Stimulated activated CD4-positive, alpha-beta T cell treated with anti-CD3 and anti-CD28 coated beads, Interleukin-12 subunit alpha, Interleukin-12 subunit beta, amount 100 ng/mL, for 4 hours (primary cell): ENCODE data around the gene MYO1E.
A peak's percentile ranks its signal among the peaks of the same experiment; 100 is the strongest.
"Not testable (repeated sequence)": the region's sequence is repeated elsewhere in the genome, so short reads cannot be mapped to it uniquely, and the experiment has no call there.

Source experiments
- DNase-seq: peaks from one replicate; pipeline ENCODE4 v3.0.0-alpha.2; 2020

The MYO1E gene

DNA sequence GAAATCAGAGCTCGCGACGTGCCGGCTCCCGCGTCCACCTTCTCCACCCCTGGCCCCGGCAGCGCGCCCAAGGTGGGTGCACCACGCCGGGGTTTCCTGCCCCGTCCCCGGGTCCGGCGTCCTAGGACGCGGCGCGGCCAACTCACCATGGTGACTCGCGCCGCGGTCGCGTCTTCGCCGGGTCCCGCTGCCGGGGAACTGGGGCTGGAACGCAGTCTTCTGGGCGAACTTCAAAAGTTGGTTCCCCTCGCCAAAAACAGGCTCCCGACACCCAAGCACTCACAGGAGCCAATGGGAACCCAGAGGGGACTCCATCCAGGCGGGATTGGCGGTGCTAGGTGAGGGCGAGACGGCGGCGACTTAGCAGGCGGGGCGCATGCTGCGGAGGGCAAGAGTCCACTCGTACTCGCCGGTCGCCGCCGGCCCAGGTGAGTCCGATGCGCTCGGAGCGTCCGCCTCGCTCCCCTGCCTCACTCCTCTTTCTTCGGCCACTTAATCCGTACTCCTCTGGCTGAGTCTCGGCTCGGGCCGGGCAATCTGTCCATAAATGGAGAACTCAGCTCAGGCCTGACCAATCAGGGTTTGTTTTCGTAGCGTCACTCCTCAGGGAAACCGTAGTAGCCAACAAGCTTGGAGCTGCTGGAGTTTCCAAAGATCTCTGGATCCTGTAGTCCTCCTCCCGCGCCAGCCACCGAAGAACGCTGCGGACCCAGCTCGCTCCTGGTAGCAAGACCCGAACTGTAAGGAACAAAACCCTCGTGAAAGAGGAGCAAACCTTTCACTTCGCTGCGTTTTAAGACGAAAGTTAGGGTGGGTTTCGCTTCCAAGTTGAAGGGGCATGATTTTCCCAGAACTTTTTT, at the start of gene MYO1E:
TSS of gene MYO1E (minus strand) at position 520 of the 860 bp plus-strand sequence. CDS start at position 149, 371 bp downstream.
- DNase-seq: peak; percentile 8

DNA sequence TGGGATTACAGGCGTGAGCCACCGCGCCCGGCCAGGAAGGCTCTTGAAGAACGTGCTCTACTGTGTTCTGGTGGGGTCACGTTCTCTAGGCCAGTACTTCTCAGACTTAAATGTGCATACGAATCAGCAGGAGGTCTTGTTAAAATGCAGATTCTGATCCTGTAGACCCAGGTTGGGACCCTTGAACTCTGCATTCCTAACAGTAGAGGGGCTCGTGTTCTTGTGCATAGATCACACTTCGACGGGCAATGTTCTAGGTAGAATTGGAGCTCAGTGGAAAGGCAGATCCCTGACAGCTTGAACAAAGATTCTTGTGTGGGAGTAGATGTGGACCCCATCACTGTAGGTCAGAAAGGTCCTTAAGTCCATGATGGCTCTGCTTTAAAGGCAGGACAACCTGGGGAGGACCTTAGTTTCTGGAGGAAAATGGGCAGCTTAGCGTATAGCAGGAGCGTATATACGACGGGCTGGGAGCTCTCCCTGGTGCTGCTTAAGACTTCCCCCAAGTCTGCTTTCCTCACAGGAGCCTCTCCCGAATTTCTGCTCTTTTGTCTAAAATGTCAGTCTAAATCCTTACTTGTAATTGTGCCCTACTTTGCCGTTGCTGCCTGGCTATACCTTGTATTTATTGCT, 48.4 kb upstream of the MYO1E start:
- DNase-seq: no peak

DNA sequence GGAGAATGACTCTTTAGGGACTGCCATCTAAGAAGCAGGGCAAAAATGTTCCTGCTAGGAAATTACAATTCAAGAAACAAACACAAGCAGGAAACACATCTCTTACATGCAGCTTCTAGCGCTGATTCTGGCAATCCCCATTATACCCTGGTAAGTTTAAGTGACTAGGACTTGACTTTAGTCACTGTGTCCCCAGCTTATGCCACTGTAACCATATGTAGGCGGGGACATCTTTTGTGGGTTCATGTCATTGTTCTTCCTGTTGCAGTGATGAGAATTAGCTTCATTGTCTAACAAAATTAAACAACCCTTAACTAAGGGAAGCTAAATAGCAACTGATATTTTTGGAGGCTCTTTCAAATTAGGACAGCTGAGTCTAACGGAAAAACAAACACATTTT, 47.4 kb upstream of the MYO1E start:
- no peak for DNase-seq

DNA sequence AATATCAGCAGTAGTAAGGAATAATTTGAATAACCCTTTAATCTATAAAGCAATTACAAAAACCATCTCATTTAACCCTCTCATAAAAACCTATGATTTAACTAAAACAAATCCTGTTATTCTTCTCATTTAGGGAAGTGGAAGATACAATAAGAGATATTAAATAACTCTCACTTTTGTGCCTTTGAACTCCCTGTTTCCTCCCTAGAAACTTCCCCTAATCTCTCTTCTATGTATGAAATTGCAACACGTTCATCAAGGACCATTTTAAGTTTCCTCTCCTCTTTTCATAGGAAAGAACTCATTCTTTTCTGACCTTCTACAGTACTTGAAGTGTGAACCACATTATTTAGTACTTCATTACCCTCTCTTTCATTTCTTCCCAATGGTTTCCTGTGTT, 46.5 kb upstream of the MYO1E start:
- DNase-seq: no peak

DNA sequence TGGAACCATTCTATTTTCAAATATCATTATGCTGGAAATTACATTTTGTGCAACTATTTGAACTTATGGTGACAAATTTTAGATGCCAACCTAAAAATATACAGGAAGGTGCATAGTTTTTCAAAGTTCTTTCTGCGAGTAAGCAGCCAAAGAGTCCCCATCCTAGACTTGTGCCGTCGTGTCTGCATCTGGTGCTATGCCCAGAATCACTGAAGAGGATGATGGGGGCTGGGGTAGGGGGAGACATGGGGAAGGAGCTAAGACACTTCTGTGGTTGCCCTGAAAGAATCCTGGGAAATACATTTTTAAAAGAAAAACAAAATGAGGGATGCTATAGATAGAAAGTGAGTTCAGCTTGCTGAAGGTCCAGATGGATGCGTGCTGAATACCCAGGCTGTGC, 44.1 kb upstream of the MYO1E start:
- no peak for DNase-seq

DNA sequence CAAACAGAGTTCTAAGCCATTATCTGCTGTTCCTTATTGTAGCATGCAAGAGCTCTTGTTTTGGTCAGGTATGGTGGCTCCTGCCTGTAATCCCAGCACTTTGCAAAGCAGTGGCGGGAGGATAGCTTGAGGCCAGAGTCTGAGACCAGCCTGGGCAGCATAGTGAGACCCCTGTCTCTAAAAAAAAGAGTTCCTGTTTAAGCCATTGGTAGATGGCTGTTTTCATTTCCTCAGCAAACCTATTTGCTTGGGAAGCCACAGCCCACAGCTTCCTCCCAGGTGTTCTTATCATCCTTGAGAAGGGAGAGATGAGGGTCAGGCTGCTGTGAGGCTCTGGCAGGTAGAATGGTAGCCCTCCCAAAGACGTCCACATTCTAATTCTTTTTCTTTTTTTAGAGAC, 40.9 kb upstream of the MYO1E start:
- no peak for DNase-seq

DNA sequence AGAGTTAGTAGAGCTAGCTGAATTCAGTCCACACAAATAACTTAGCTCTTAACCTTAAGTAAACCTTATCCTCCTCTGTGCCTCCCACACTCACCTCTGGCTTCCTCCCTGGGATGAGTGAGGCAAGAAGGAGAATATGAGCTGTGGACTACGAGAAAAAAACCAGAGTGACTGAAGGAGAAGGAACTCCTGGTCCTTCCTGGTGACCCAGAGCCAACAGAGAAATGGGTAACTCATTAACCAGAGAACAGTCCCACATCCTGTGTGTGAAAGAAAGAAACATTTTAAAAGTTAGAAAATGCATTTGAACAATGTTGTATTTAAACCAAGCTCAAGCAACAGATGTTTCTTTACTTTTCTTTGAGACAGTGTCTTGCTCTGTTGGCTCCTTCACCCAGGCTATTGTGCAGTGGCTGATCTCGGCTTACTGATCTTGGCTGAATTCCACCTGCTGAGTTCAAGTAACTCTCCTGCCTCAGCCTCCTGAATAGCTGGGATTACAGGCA, 37.8 kb upstream of the MYO1E start:
- DNase-seq: no peak

DNA sequence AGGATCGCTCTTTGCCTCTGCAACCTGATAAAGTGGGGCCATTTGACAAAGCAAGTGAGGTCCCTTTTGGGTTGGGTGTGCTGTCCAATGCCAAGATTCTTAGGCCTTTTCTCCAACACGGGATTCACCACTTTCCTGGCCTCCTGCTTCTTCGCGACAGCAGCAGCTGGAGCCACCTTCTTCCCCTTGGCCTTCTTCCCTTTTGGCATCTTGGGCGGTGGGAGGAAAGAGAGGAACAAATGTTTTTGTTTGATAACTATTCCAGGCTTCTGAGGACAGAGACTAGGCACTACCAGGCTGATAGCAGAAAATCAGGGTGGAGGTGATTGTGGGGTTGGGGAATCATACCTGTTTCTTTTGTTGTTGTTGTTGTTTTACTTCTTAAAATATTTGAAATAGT, 35.3 kb upstream of the MYO1E start:
- DNase-seq: no peak

- no peak for DNase-seq
These were observed 33.8 kb upstream of the MYO1E start for GRCh38 chr15:59406446-59406845.

GRCh38 chr15:59405079-59405478, 32.4 kb upstream of the MYO1E start:
- no peak for DNase-seq

GRCh38 chr15:59401824-59402569, 29.3 kb upstream of the MYO1E start:
- DNase-seq: no peak

- DNase-seq: not testable (repeated sequence)
These were observed 28.6 kb upstream of the MYO1E start for GRCh38 chr15:59401051-59401823.

DNA sequence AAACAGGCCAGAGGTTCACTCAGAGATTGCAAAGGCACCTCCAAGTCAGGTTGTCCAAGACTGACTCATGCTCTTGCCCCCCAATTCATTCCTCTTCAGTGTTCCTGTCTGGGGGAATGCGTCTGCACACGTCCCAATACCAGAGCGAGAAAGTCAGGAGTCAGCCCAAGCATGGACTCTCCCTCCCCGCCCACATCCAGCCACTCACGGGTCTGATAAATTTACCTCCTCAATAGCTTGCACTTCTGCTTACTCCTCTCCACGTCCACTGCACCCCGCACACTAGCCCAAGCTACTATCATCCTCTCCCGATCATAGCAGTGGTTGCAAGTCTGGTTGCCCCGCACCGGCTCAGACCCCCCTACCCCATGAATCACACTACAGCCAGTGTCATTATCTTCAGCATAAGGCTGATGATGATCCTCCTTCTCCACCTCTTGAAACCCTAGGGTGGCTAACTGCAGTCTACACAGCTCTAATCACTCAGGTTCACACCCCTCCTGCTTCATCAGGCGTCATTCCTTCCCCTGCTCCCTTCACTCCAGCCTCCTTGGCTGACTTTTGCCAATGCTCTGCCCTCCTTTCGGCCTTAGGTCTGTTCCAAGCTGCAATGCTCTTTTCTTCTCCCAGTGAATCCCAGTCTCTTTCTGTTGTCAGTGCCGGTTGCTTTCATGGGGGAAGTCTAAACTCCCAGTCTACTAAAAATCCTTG, 27.6 kb upstream of the MYO1E start:
- DNase-seq: no peak

DNA sequence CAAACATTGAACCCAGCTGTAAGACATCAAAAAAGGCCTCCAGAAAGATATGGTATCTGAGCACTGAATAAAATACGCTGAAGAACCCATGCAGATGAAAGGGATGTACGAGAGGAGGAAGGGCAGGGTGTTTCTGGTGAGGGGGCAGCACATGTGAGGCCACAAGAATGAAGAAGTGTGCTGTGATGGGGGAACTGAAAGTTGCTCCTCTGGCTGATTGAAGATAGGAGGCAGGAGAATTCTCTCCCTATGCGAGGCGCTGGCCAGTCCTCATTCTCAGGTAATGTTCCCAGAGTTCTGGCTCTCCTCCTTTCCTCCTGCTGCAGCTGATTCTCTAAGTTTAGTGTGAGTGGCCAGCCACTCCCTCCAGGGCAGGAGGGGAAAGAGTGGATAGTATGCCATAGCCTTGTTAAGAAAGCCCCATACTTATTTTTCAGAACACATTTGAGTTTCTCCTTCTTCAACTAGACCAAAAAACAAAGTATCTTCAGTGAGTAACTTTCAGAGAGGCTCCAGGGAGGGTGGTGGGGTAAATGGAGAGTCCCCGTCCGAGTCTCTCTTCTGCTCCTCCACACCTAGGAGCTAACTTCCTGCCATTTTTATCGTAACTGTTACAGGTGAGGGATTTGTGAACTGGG, 26.9 kb upstream of the MYO1E start:
- DNase-seq: no peak

DNA sequence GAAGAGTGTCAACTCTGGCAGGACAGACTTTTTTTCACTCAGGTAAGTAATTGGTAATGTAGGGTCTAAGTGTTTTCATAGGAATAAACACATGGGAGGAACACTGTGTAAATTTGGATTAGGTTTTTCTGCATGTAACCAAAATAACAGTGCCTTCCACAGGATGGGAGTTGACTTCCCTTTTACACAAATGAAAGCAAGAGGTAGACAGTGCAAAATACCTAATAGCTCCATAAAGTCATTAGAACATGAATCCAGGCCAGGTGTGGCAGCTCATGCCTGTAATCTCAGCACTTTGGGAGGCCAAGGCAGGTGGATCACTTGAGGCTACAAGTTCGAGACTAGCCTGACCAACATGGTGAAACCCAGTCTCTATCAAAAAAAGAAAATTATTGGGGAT, 25.5 kb upstream of the MYO1E start:
- no peak for DNase-seq

DNA sequence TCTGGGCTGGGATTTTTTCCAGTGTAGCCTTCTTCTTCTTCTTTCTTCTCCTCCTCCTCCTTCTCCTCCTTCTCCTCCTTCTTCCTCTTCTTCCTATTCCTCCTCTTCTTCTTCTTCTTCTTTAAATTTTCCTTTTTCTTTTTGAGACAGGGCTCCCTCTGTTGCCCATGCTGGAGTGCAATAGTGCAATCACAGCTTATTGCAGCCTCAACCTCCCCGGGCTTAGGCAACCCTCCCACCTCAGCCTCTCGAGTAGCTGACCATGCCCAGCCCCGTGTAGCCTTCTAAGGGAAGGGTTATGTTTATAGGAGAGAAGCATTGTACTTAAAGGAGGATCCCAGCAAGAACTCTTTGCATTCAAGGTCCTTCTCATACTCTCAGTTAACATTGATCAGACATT, 24.0 kb upstream of the MYO1E start:
- no peak for DNase-seq

DNA sequence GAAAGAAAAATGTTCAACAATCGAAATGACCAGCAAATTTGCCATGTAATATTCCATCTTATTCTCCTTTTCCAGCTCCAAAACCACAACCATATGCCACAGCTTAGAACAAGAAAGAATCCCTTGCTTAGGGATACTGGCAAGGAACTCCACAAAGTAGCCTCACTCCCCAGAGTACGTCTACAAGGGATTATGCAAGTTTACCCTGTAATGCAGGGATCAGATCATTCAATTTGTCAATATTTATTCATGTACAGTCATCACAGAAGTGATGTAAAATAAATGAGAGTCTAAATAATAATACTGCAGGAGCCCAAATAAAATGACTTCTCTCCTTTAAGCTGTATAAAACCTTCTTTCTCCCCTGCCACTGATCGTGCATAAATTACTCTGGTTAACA, 23.5 kb upstream of the MYO1E start:
- DNase-seq: no peak

DNA sequence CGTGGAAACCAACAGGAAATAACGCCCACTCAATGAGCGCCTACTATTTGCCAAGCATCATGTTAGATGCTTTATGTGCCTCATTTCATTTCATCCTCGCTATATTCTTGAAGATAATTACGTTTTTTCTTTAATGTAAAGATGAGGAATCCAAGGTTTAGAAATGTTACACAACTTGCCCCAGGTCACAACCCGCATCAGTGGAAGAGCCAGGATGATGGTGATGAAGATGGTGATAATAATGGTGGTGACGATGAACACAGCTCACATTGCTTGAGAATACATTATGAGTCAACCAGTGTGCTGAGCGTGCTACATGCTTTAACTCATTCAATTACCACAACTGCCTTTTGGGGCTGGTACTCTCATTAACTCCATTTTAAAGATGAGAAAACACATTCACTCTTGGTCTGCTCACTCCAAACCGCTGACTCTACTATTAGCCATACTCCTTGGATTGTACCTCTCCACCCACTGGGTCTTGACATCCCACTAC, 21.5 kb upstream of the MYO1E start:
- DNase-seq: no peak

- no peak for DNase-seq
These were observed 19.6 kb upstream of the MYO1E start for GRCh38 chr15:59392299-59392698.

DNA sequence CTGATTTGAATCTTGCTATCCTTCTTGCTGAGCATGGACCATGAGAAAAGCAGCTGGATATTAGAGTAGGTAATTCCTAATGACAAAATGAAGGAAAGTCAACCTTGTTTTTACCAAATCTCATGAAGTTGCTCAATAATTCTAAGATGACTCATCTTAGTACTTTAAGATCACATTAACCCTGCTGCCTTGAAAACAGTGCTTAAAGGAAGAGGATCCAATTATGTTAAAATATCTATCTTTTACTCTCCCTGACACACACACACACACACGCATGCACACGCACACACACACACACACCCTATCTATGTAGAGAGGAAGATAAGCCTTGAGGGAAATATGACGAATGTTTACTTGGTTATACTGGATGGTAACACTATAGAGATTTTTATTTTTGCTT, 16.0 kb upstream of the MYO1E start:
- no peak for DNase-seq

DNA sequence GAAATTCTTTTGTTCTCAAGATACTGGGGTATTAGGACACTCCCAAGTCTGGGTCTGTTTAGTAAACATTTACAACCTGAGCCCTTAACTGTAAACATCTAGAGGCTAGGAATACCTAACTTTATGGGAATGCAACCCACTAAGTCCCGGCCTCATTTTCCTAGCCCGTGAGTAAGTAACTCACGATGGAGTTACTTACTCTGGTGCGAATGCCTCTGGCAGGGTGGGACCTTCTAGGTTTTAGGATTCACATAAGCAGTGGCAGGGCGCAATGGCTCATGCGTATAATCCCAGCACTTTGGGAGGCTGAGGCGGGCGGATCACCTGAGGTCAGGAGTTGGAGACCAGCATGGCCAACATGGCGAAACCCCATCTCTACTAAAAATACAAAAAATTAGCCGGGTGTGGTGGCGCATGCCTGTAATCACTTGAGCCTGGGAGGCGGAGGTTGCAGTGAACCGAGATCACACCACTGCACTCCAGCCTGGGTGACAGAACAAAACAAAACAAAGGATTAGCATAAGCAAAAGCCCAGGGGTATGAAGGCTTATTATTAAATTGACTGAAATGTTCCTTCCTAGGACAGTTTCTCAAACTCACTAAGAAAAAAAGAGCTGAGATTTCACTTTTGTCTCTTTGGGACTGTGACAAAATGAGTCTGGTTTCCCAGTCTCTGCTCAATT, 14.7 kb upstream of the MYO1E start:
- DNase-seq: not testable (repeated sequence)
